Measurements from ENCODE around the gene OR2A42.
"Not testable (repeated sequence)": the region's sequence is repeated elsewhere in the genome, so short reads cannot be mapped to it uniquely, and the experiment has no call there.

OR2A42 gene

GRCh38 chr7:144239365-144239764 lies at the start of gene OR2A42:
Gene OR2A42, minus strand, starts transcription at chr7:144239605. Its CDS starts 6,762 bp downstream, at chr7:144232843.
- DNase-seq (ENCODE audit: low read depth): not testable (repeated sequence)

- DNase-seq (ENCODE audit: low read depth): not testable (repeated sequence)
Observed at GRCh38 chr7:144287171-144287784, 47.9 kb upstream of the OR2A42 start.

GRCh38 chr7:144283716-144284115 lies 44.3 kb upstream of the OR2A42 start:
- DNase-seq (ENCODE audit: low read depth): not testable (repeated sequence)

GRCh38 chr7:144282490-144282889 lies 43.1 kb upstream of the OR2A42 start:
- DNase-seq (ENCODE audit: low read depth): not testable (repeated sequence)

GRCh38 chr7:144281981-144282380 lies 42.6 kb upstream of the OR2A42 start:
- DNase-seq (ENCODE audit: low read depth): not testable (repeated sequence)

GRCh38 chr7:144280010-144280409 lies 40.6 kb upstream of the OR2A42 start:
- DNase-seq (ENCODE audit: low read depth): not testable (repeated sequence)

GRCh38 chr7:144275281-144275680 lies 35.9 kb upstream of the OR2A42 start:
- not testable (repeated sequence) for DNase-seq (ENCODE audit: low read depth)

GRCh38 chr7:144269188-144269587 lies 29.8 kb upstream of the OR2A42 start, which contains the start of gene CTAGE8:
Gene CTAGE8, minus strand, starts transcription at chr7:144269288. Its CDS starts 38 bp downstream, at chr7:144269250.
- not testable (repeated sequence) for DNase-seq (ENCODE audit: low read depth)

- DNase-seq (ENCODE audit: low read depth): not testable (repeated sequence)
Observed at GRCh38 chr7:144264692-144265091, 25.3 kb upstream of the OR2A42 start, which contains the start of gene OR2A7. Gene OR2A7, minus strand, starts transcription at chr7:144264792. Its CDS starts 5,164 bp downstream, at chr7:144259628.

- not testable (repeated sequence) for DNase-seq (ENCODE audit: low read depth)
Observed at GRCh38 chr7:144262128-144262527, 22.7 kb upstream of the OR2A42 start.

- DNase-seq (ENCODE audit: low read depth): not testable (repeated sequence)
Observed at GRCh38 chr7:144259067-144259466, 19.7 kb upstream of the OR2A42 start.

GRCh38 chr7:144256112-144256511 lies 16.7 kb upstream of the OR2A42 start:
- peak; percentile 18 for DNase-seq (ENCODE audit: low read depth)

- no peak for DNase-seq (ENCODE audit: low read depth)
Observed at GRCh38 chr7:144255471-144255897, 16.1 kb upstream of the OR2A42 start.

- not testable (repeated sequence) for DNase-seq (ENCODE audit: low read depth)
Observed at GRCh38 chr7:144252307-144252706, 12.9 kb upstream of the OR2A42 start.

- DNase-seq (ENCODE audit: low read depth): not testable (repeated sequence)
Observed at GRCh38 chr7:144247674-144248330, 8.4 kb upstream of the OR2A42 start.

- not testable (repeated sequence) for DNase-seq (ENCODE audit: low read depth)
Observed at GRCh38 chr7:144246967-144247366, 7.6 kb upstream of the OR2A42 start.

- DNase-seq (ENCODE audit: low read depth): not testable (repeated sequence)
Observed at GRCh38 chr7:144245372-144245771, 6.0 kb upstream of the OR2A42 start.

- not testable (repeated sequence) for DNase-seq (ENCODE audit: low read depth)
Observed at GRCh38 chr7:144238530-144239082, 799 bp downstream of the OR2A42 start.

- DNase-seq (ENCODE audit: low read depth): not testable (repeated sequence)
Observed at GRCh38 chr7:144233039-144233438, 6.4 kb downstream of the OR2A42 start.

GRCh38 chr7:144231027-144231426 lies 8.4 kb downstream of the OR2A42 start:
- DNase-seq (ENCODE audit: low read depth): not testable (repeated sequence)

- DNase-seq (ENCODE audit: low read depth): not testable (repeated sequence)
Observed at GRCh38 chr7:144228810-144229209, 10.6 kb downstream of the OR2A42 start.

- DNase-seq (ENCODE audit: low read depth): not testable (repeated sequence)
Observed at GRCh38 chr7:144226866-144227265, 12.5 kb downstream of the OR2A42 start.

- not testable (repeated sequence) for DNase-seq (ENCODE audit: low read depth)
Observed at GRCh38 chr7:144223675-144224074, 15.7 kb downstream of the OR2A42 start.
